H1 (cell line): ENCODE results near the gene AANAT. TPM values are rescaled to one million over a fixed set of nuclear protein-coding genes. Genes with fewer than 3 reads are reported as not detected.

Source experiments
- CTCF ChIA-PET: fragments of 300-600 bp; sonication (Branson Sonifier 250); formaldehyde crosslinking; loops from one replicate; lab custom pipeline; 2021; ENCODE audit not compliant: partially characterized antibody; lab: Charles Lee
- POLR2A ChIA-PET: fragments of 300-600 bp; sonication (Branson Sonifier 250); formaldehyde crosslinking; loops from one replicate; lab custom pipeline; 2021; ENCODE audit warnings: inconsistent platforms; ENCODE audit not compliant: partially characterized antibody; lab: Charles Lee
- DNase-seq, 2 experiments: peaks; one replicate each; pipeline versions ENCODE4 v3.0.0 to v3.0.0-alpha.2; 2010 to 2022; ENCODE audit warnings: low spot score in 2 of 2, low read depth in 1 of 2, mixed read lengths in 1 of 2
- FAIRE-seq: peaks from 2 replicates; lab custom pipeline; 2011; peaks lifted over from hg19 to GRCh38; lab: Jason Lieb, UNC
- H2AFZ ChIP-seq: 2 replicates; pipeline ENCODE4 v1.8.1; 2012; ENCODE audit warnings: low read length, inconsistent platforms
- H2AK5ac ChIP-seq: 2 replicates; pipeline ENCODE4 v1.6.1; 2013; ENCODE audit warnings: low read depth, low read length
- H2BK120ac ChIP-seq: replicated peaks from 2 replicates; pipeline ENCODE3; 2013; ENCODE audit warnings: low read depth, low read length, inconsistent platforms
- H2BK12ac ChIP-seq: 2 replicates; pipeline ENCODE4 v1.6.1; 2013; ENCODE audit warnings: low read depth, low read length
- H2BK15ac ChIP-seq: 2 replicates; pipeline ENCODE4 v1.6.1; 2013; ENCODE audit warnings: low read length
- H2BK20ac ChIP-seq: 2 replicates; pipeline ENCODE4 v1.6.1; 2013; ENCODE audit warnings: low read length
- H2BK5ac ChIP-seq: 2 replicates; pipeline ENCODE4 v1.6.1; 2013; ENCODE audit warnings: low read depth, low read length
- H3K14ac ChIP-seq: 2 replicates; pipeline ENCODE4 v1.6.1; 2013; ENCODE audit warnings: inconsistent platforms; ENCODE audit not compliant: insufficient read length
- H3K18ac ChIP-seq: 2 replicates; pipeline ENCODE4 v1.6.1; 2013; ENCODE audit warnings: low read length; ENCODE audit errors: extremely low read depth
- H3K23ac ChIP-seq: 2 replicates; pipeline ENCODE4 v1.6.1; 2013; ENCODE audit warnings: inconsistent platforms; ENCODE audit not compliant: insufficient read length
- H3K23me2 ChIP-seq: 2 replicates; pipeline ENCODE4 v1.6.1; 2013; ENCODE audit warnings: low read depth, low read length
- H3K27ac ChIP-seq: 2 replicates; pipeline ENCODE4 v1.6.1; 2011; ENCODE audit warnings: low read depth, low read length, inconsistent platforms
- H3K27me3 ChIP-seq, 4 experiments: replicated peaks in 1 of 4; 1 replicate in 1 of 4; 2 replicates in 3 of 4; pipeline versions ENCODE4 v1.6.1 to v1.8.1; 2011 to 2013; ENCODE audit warnings: low read length in 3 of 4, mild to moderate bottlenecking in 3 of 4, inconsistent platforms in 2 of 4, mixed read lengths in 2 of 4, moderate library complexity in 1 of 4; ENCODE audit not compliant: control insufficient read depth in 3 of 4, insufficient read depth in 3 of 4; ENCODE audit errors: extremely low read depth in 1 of 4
- H3K36me3 ChIP-seq, 4 experiments: 2 replicates each; pipeline versions ENCODE4 v1.6.1 to v1.8.1; 2011 to 2013; ENCODE audit warnings: mild to moderate bottlenecking in 4 of 4, low read length in 3 of 4, moderate library complexity in 2 of 4, control low read depth in 1 of 4, inconsistent platforms in 1 of 4; ENCODE audit not compliant: insufficient read depth in 4 of 4, control insufficient read depth in 2 of 4
- H3K4ac ChIP-seq: replicated peaks from 2 replicates; pipeline ENCODE3; 2013; ENCODE audit warnings: low read length, low read depth, mixed read lengths, inconsistent platforms; ENCODE audit not compliant: insufficient read length
- H3K4me1 ChIP-seq, 4 experiments: replicated peaks in 1 of 4; 1 replicate in 1 of 4; 2 replicates in 3 of 4; pipeline versions ENCODE4 v1.6.1 to v1.8.1; 2011 to 2013; ENCODE audit warnings: low read length in 3 of 4, inconsistent platforms in 2 of 4, mixed read lengths in 1 of 4; ENCODE audit not compliant: insufficient read depth in 4 of 4, control insufficient read depth in 3 of 4
- H3K4me2 ChIP-seq, 2 experiments: 2 replicates each; pipeline versions ENCODE4 v1.6.1 to v1.8.1; 2011 to 2013; ENCODE audit warnings: low read depth in 2 of 2, low read length in 2 of 2, control low read depth in 1 of 2, inconsistent platforms in 1 of 2, mild to moderate bottlenecking in 1 of 2; ENCODE audit not compliant: insufficient read depth in 1 of 2
- H3K4me3 ChIP-seq, 4 experiments: fragments of 200-600, 300-600 bp in 1 of 4; sonication (generic), shearing (Covaris generic), sonication (Bioruptor Twin) in 1 of 4; 2 replicates each; pipeline versions ENCODE4 v1.5.1 to v1.8.1; 2011 to 2016; ENCODE audit warnings: low read length in 4 of 4, low read depth in 3 of 4, control low read depth in 2 of 4, inconsistent platforms in 2 of 4, mild to moderate bottlenecking in 2 of 4, mixed read lengths in 1 of 4, moderate library complexity in 1 of 4; ENCODE audit not compliant: insufficient read depth in 2 of 4; ENCODE audit errors: extremely low read depth in 1 of 4
- H3K56ac ChIP-seq: replicated peaks from 2 replicates; pipeline ENCODE3; 2013; ENCODE audit warnings: low read depth, mild to moderate bottlenecking, mixed read lengths, low read length, inconsistent platforms; ENCODE audit not compliant: insufficient read length
- H3K79me1 ChIP-seq: 2 replicates; pipeline ENCODE4 v1.6.1; 2013; ENCODE audit warnings: low read depth, low read length, control low read depth
- H3K79me2 ChIP-seq, 2 experiments: 2 replicates each; pipeline versions ENCODE4 v1.6.1 to v1.8.1; 2012 to 2013; ENCODE audit warnings: low read length in 2 of 2, mild to moderate bottlenecking in 2 of 2, inconsistent platforms in 1 of 2; ENCODE audit not compliant: insufficient read depth in 2 of 2, control insufficient read depth in 1 of 2
- H3K9ac ChIP-seq, 4 experiments: replicated peaks in 1 of 4; 1 replicate in 1 of 4; 2 replicates in 3 of 4; pipeline versions ENCODE4 v1.6.1 to v1.8.1; 2011 to 2013; ENCODE audit warnings: low read depth in 3 of 4, low read length in 3 of 4, control low read depth in 2 of 4, mild to moderate bottlenecking in 2 of 4, moderate library complexity in 2 of 4, inconsistent platforms in 1 of 4; ENCODE audit errors: extremely low read depth in 1 of 4
- H3K9me3 ChIP-seq, 2 experiments: 2 replicates each; pipeline versions ENCODE4 v1.6.1 to v1.8.1; 2012 to 2013; ENCODE audit warnings: mild to moderate bottlenecking in 2 of 2, moderate library complexity in 2 of 2, control low read depth in 1 of 2, inconsistent platforms in 1 of 2, low read depth in 1 of 2, low read length in 1 of 2, mixed read lengths in 1 of 2; ENCODE audit not compliant: insufficient read depth in 2 of 2
- H4K20me1 ChIP-seq, 2 experiments: replicated peaks in 1 of 2; 2 replicates each; pipeline versions ENCODE3 to v1.8.1; 2011 to 2013; ENCODE audit warnings: inconsistent platforms in 2 of 2, low read length in 2 of 2, mild to moderate bottlenecking in 1 of 2; ENCODE audit not compliant: insufficient read depth in 2 of 2, control insufficient read depth in 1 of 2
- H4K5ac ChIP-seq: 2 replicates; pipeline ENCODE4 v1.6.1; 2013; ENCODE audit warnings: low read length, low read depth, mixed read lengths, inconsistent platforms; ENCODE audit not compliant: insufficient read length
- H4K8ac ChIP-seq: 2 replicates; pipeline ENCODE4 v1.8.0; 2013; ENCODE audit warnings: mild to moderate bottlenecking, moderate library complexity, low read length, inconsistent platforms; ENCODE audit not compliant: insufficient read depth; ENCODE audit errors: extremely low read depth
- H4K91ac ChIP-seq: replicated peaks from 2 replicates; pipeline ENCODE3; 2013; ENCODE audit warnings: low read length, mixed read lengths, inconsistent platforms; ENCODE audit not compliant: insufficient read length
- BCL11A ChIP-seq, 2 experiments: IDR thresholded peaks; one replicate each; pipeline ENCODE4 v1.6.1; 2011; ENCODE audit warnings: low read depth in 2 of 2, low read length in 2 of 2, mild to moderate bottlenecking in 2 of 2
- CBX5 ChIP-seq: fragments of 300-800, 300-1000 bp; sonication (generic); IDR thresholded peaks from 2 replicates; pipeline ENCODE4 v1.7.1; 2016; ENCODE audit warnings: antibody characterized with exemption, low read length, low read depth
- CHD1 ChIP-seq: IDR thresholded peaks from 2 replicates; pipeline ENCODE4 v1.6.1; 2012; ENCODE audit warnings: low read depth, low read length, improper control_type of control experiment
- JUN ChIP-seq: IDR thresholded peaks from 2 replicates; pipeline ENCODE4 v1.6.1; 2011; ENCODE audit warnings: low read depth, mild to moderate bottlenecking, improper control_type of control experiment, low read length
- JUND ChIP-seq: IDR thresholded peaks from 2 replicates; pipeline ENCODE4 v1.6.1; 2011; ENCODE audit warnings: mild to moderate bottlenecking, improper control_type of control experiment, low read length
- MAFK ChIP-seq: IDR thresholded peaks from 2 replicates; pipeline ENCODE4 v1.6.1; 2012; ENCODE audit warnings: low read depth, mild to moderate bottlenecking, improper control_type of control experiment, low read length
- WGBS, 2 experiments: shearing (Covaris generic) in 1 of 2; methylation state at CpG; one replicate each; pipeline versions ENCODE4 v1.1.6 to v1.1.7; 2013 to 2015; ENCODE audit warnings: low lambda C conversion rate in 2 of 2, mixed read lengths in 2 of 2, inconsistent platforms in 1 of 2, low coverage in 1 of 2, missing lambda C conversion rate in 1 of 2; ENCODE audit not compliant: insufficient replicate concordance in 2 of 2, insufficient coverage in 1 of 2, insufficient read length in 1 of 2; ENCODE audit errors: extremely low coverage in 1 of 2, missing lambda C conversion rate in 1 of 2; 5-methylcytosine and 5-hydroxymethylcytosine counted together
- polyA plus RNA-seq, 7 experiments: library from polyadenylated mRNA; depleted of rRNA in 3 of 7; stranded (reverse) in 5 of 7; unstranded in 2 of 7; fragments of >200 nt in 5 of 7; fragments of 200-250 nt in 2 of 7; gene quantifications; 1 replicate in 5 of 7; 2 replicates in 1 of 7; 4 replicates in 1 of 7; pipeline versions ENCODE4 v1.2.1 to v1.2.3, GENCODE V29; 2011 to 2013; ENCODE audit warnings: missing spikeins in 2 of 7, mixed read lengths in 2 of 7
- total RNA-seq: library from RNA; stranded (reverse); fragmentation: NEBNext Ultra II Directional; extraction: Animal tissue kit (Norgen Biotek cat#: 25700); gene quantifications from 2 replicates; pipeline ENCODE4 v1.2.1, GENCODE V29; 2021
- TF ChIP-seq, protein P1 (sequence below): IDR thresholded peaks from 2 replicates; pipeline ENCODE4 v1.6.1; 2012; ENCODE audit warnings: inconsistent platforms

The AANAT gene
- total and polyA plus RNA-seq, 2 of the 8 experiments (the other 6 are each of a cell fraction or from before 2014, with no cell fraction given): 0.53 TPM; not detected in 1

DNA sequence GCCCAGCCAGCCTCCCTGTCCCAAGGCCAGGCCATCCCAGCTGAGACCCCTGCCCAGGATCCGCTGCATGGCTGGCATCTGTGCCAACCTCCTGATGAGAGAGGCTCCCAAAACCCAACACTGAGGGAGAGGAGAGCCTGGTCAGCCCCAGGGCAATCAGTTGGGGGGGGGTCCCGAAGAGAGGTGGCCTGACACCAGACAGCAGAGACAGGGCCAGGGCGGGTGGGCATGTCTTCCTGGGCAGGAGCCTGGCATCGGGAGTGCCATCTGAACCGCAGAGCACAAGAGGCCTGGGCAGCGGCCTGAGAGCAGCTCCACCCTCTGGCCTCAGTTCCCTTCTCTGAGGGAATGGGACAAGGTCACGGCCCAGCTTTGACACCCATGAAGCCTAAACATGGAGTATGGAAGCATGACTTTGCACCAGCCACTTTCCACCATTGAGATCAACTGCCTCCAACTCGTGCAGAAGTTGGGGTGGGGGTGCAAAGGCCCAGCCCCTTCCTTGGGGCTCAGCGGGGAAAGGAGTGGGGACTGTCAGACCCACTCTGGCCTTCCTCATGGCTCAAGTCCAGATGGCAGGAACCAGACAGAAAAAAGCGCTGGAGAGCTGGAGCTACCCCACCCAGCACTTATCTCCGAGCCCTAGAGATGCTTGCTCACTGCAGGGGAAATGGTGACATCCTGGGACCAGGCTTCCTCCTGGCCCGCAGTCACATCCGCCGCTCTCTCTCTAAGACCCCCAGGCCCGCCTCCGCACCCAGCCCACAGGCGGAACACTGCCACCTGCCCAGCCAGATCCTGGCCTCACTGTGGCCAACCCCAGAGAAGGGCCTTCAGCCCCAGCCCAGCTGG, 24.1 kb downstream of the AANAT start:
- H3K27me3 ChIP-seq: no peaks in the 10 kb centered on the region
- WGBS, 2 experiments: 91% methylated on average over 13 of the region's 17 CpGs; no CpG with 5 or more reads in 1 of the 2 experiments
- H3K36me3 ChIP-seq: no peaks in the 10 kb centered on the region
- H3K4me2 ChIP-seq: no peak overlapping the region
- no peaks in the 10 kb centered on the region for H3K9me3 ChIP-seq
- POLR2A ChIA-PET: interaction anchor here (0.8 to 1.4 kb wide), 3 partner anchors 13 to 66 kb away, joined by 3 to 4 read pairs (median 3); no protein-coding TSS in a partner anchor
- H4K91ac ChIP-seq: no peak overlapping the region
- TF ChIP-seq MAFK: no peak
- no peak for TF ChIP-seq CBX5
- TF ChIP-seq CHD1: no peak
- TF ChIP-seq, protein P1, sequence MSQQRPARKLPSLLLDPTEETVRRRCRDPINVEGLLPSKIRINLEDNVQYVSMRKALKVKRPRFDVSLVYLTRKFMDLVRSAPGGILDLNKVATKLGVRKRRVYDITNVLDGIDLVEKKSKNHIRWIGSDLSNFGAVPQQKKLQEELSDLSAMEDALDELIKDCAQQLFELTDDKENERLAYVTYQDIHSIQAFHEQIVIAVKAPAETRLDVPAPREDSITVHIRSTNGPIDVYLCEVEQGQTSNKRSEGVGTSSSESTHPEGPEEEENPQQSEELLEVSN: no peak
- no peak for TF ChIP-seq BCL11A (IDR thresholded peaks at IDR 0.05; ENCODE audit: low read depth in 2 of 2, low read length in 2 of 2)
- TF ChIP-seq JUND: no peak
- no peak for TF ChIP-seq JUN
- H3K9ac ChIP-seq: no peak overlapping the region
- no peak overlapping the region; the same call in 1 of the 2 replicates for H3K27ac ChIP-seq
- H2BK120ac ChIP-seq: no peak overlapping the region
- H2BK20ac ChIP-seq: no peak overlapping the region
- CTCF ChIA-PET: interaction anchor here (0.6 to 20.2 kb wide), 10 partner anchors 14 to 192 kb away, joined by 3 to 446 read pairs (median 8); partner anchors contain the start of gene AANAT
- no peak overlapping the region for H3K56ac ChIP-seq
- no peak overlapping the region for H3K4me3 ChIP-seq
- H3K23ac ChIP-seq: no peak overlapping the region
- peaks cover 6 to 15% of the 10 kb centered on the region in 2 experiments for H4K20me1 ChIP-seq
- FAIRE-seq (no peak), DNase-seq (peak in 1 of 2 experiments; percentile 41)
- H3K18ac ChIP-seq: no peak overlapping the region
- H4K5ac ChIP-seq: no peak overlapping the region
- H2AK5ac ChIP-seq: no peak overlapping the region
- H3K79me2 ChIP-seq: no peaks in the 10 kb centered on the region
- H3K14ac ChIP-seq: no peak overlapping the region
- H3K79me1 ChIP-seq: peaks cover 3% of the 10 kb centered on the region; the same call in 1 of the 2 replicates
- no peak overlapping the region for H2AFZ ChIP-seq
- H3K23me2 ChIP-seq: no peaks in the 10 kb centered on the region
- H2BK15ac ChIP-seq: no peak overlapping the region
- H2BK12ac ChIP-seq: no peak overlapping the region
- peaks cover 5 to 17% (median 10%) of the 10 kb centered on the region in 4 experiments for H3K4me1 ChIP-seq
- peak overlapping the region; percentile 87; the same call in 1 of the 2 replicates for H4K8ac ChIP-seq
- H2BK5ac ChIP-seq: no peak overlapping the region
- H3K4ac ChIP-seq: no peak overlapping the region
